Ishikawa (cell line): ENCODE data around the gene NDUFB2.

ENCODE experiments used
- CEBPB ChIP-seq: IDR thresholded peaks from 2 replicates; pipeline ENCODE4 v1.6.1; 2012
- CREB1 ChIP-seq: IDR thresholded peaks from 2 replicates; pipeline ENCODE4 v1.6.1; 2012; ENCODE audit warnings: low read depth
- EGR1 ChIP-seq: IDR thresholded peaks from 2 replicates; pipeline ENCODE4 v1.6.1; 2012
- EP300 ChIP-seq: IDR thresholded peaks from 2 replicates; pipeline ENCODE4 v1.6.1; 2012; ENCODE audit warnings: borderline replicate concordance
- FOXM1 ChIP-seq: IDR thresholded peaks from 2 replicates; pipeline ENCODE4 v1.6.1; 2012; ENCODE audit warnings: low read depth, borderline replicate concordance
- MAX ChIP-seq: IDR thresholded peaks from 2 replicates; pipeline ENCODE4 v1.6.1; 2012
- NFIC ChIP-seq: IDR thresholded peaks from 2 replicates; pipeline ENCODE4 v1.6.1; 2012
- RAD21 ChIP-seq: IDR thresholded peaks from 2 replicates; pipeline ENCODE4 v1.6.1; 2012; ENCODE audit warnings: low read depth
- TAF1 ChIP-seq: IDR thresholded peaks from 2 replicates; pipeline ENCODE4 v1.6.1; 2012; ENCODE audit warnings: low read depth, mild to moderate bottlenecking
- TCF12 ChIP-seq: IDR thresholded peaks from 2 replicates; pipeline ENCODE4 v1.6.1; 2012; ENCODE audit warnings: low read depth
- TEAD4 ChIP-seq: IDR thresholded peaks from 2 replicates; pipeline ENCODE4 v1.6.1; 2012
- YY1 ChIP-seq: IDR thresholded peaks from 2 replicates; pipeline ENCODE4 v1.6.1; 2012; ENCODE audit warnings: low read depth
- ZBTB7A ChIP-seq: IDR thresholded peaks from 2 replicates; pipeline ENCODE4 v1.6.1; 2012; ENCODE audit warnings: low read depth
- TF ChIP-seq, protein P1 (sequence below): IDR thresholded peaks from 2 replicates; pipeline ENCODE4 v1.6.1; 2012; ENCODE audit warnings: low read depth, mild to moderate bottlenecking
- TF ChIP-seq, protein P2 (sequence below): IDR thresholded peaks from 2 replicates; pipeline ENCODE4 v1.6.1; 2012

The NDUFB2 gene

GRCh38 chr7:140688341-140688740 is 8.2 kb upstream of the NDUFB2 start:
- TF ChIP-seq EP300 (no peak), YY1 (no peak), FOXM1 (no peak), TAF1 (no peak), CEBPB (no peak), TEAD4 (no peak), NFIC (no peak), TCF12 (no peak), ZBTB7A (no peak), MAX (no peak), EGR1 (no peak), RAD21 (no peak), CREB1 (no peak)
- TF ChIP-seq, protein P1, sequence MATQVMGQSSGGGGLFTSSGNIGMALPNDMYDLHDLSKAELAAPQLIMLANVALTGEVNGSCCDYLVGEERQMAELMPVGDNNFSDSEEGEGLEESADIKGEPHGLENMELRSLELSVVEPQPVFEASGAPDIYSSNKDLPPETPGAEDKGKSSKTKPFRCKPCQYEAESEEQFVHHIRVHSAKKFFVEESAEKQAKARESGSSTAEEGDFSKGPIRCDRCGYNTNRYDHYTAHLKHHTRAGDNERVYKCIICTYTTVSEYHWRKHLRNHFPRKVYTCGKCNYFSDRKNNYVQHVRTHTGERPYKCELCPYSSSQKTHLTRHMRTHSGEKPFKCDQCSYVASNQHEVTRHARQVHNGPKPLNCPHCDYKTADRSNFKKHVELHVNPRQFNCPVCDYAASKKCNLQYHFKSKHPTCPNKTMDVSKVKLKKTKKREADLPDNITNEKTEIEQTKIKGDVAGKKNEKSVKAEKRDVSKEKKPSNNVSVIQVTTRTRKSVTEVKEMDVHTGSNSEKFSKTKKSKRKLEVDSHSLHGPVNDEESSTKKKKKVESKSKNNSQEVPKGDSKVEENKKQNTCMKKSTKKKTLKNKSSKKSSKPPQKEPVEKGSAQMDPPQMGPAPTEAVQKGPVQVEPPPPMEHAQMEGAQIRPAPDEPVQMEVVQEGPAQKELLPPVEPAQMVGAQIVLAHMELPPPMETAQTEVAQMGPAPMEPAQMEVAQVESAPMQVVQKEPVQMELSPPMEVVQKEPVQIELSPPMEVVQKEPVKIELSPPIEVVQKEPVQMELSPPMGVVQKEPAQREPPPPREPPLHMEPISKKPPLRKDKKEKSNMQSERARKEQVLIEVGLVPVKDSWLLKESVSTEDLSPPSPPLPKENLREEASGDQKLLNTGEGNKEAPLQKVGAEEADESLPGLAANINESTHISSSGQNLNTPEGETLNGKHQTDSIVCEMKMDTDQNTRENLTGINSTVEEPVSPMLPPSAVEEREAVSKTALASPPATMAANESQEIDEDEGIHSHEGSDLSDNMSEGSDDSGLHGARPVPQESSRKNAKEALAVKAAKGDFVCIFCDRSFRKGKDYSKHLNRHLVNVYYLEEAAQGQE, result no peak
- TF ChIP-seq, protein P2, sequence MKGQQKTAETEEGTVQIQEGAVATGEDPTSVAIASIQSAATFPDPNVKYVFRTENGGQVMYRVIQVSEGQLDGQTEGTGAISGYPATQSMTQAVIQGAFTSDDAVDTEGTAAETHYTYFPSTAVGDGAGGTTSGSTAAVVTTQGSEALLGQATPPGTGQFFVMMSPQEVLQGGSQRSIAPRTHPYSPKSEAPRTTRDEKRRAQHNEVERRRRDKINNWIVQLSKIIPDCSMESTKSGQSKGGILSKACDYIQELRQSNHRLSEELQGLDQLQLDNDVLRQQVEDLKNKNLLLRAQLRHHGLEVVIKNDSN, result no peak

GRCh38 chr7:140689199-140690152 is 7.0 kb upstream of the NDUFB2 start:
- no peak for TF ChIP-seq TCF12
- no peak for TF ChIP-seq MAX
- TF ChIP-seq, protein P1, result no peak
- no peak for TF ChIP-seq NFIC
- TF ChIP-seq TAF1, result no peak
- TF ChIP-seq FOXM1, result no peak
- TF ChIP-seq CEBPB, result no peak
- TF ChIP-seq ZBTB7A, result no peak
- TF ChIP-seq TEAD4, result no peak
- TF ChIP-seq YY1, result no peak
- TF ChIP-seq EGR1, result no peak
- TF ChIP-seq RAD21, result no peak
- TF ChIP-seq EP300, result no peak
- TF ChIP-seq, protein P2, result no peak
- no peak for TF ChIP-seq CREB1

GRCh38 chr7:140691376-140692045 is 5.0 kb upstream of the NDUFB2 start:
- TF ChIP-seq MAX, result no peak
- no peak for TF ChIP-seq TEAD4
- TF ChIP-seq RAD21, result no peak
- TF ChIP-seq FOXM1, result no peak
- no peak for TF ChIP-seq TCF12
- no peak for TF ChIP-seq CEBPB

DNA sequence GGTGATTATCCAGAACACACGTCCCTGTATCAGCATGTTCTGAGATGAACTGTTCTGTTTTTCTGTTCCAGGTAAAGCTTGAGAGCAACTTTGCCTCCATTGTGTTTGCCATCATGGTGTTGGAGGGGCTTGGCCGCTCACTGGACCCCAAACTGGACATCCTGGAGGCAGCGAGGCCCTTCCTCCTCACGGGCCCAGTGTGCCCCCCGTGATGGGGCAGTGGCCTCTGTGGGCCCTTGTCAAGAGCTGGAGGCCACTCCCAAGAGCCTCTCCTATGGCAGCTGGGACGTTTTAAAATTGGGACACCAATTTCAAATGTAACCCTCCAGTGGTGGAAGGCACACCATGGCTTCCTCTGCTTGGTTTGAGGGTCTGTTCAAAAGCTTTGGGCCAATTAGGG is 1.9 kb upstream of the NDUFB2 start:
- no peak for TF ChIP-seq YY1
- TF ChIP-seq ZBTB7A, result no peak
- no peak for TF ChIP-seq RAD21
- no peak for TF ChIP-seq CEBPB
- TF ChIP-seq CREB1, result no peak
- TF ChIP-seq EGR1, result no peak
- TF ChIP-seq, protein P2, result no peak
- no peak for TF ChIP-seq EP300
- no peak for TF ChIP-seq MAX
- TF ChIP-seq TEAD4, result no peak
- TF ChIP-seq TCF12, result no peak
- TF ChIP-seq TAF1, result no peak
- TF ChIP-seq, protein P1, result no peak
- no peak for TF ChIP-seq FOXM1
- no peak for TF ChIP-seq NFIC
